HPDE6-E6E7 (cell line): ENCODE measurements around the gene LRRC17.
"Not testable (repeated sequence)": the region's sequence is repeated elsewhere in the genome, so short reads cannot be mapped to it uniquely, and the experiment has no call there.

Experiments
- DNase-seq: peaks from one replicate; pipeline ENCODE4 v3.0.0; 2011; ENCODE audit warnings: missing footprints; ENCODE audit errors: extremely low spot score

LRRC17 gene

DNA sequence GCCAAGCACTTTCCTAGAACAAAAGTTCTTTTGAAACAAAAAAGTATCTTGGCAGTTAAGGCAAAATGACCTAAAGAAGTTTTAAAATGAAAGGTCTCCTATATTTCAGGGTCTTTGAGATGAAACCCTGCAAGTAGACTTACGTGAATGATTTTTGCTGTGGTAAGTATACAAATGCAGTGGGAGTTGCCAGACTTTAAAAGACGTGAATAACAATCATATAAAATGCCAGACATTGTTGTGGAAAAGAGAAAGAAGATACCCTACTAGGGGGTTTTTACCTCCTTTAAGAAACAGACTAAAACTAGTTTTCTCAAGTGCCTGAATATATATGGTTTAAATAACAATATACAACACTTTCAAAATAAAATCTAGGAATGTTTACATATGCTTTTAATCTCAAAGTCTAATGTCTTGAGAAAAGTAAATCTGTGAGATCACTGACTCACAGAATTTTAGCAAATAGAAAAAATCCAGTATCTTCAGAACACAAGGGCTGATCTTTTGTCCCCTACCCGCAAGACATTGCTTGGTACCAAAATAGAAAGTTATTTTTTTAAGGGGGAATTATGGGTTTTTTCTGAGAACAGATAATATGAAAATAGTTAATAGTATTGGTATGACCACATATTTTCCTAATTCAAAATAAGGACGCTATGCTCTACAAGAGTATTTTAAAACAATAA lies 29.5 kb downstream of the LRRC17 start:
- no peak for DNase-seq

DNA sequence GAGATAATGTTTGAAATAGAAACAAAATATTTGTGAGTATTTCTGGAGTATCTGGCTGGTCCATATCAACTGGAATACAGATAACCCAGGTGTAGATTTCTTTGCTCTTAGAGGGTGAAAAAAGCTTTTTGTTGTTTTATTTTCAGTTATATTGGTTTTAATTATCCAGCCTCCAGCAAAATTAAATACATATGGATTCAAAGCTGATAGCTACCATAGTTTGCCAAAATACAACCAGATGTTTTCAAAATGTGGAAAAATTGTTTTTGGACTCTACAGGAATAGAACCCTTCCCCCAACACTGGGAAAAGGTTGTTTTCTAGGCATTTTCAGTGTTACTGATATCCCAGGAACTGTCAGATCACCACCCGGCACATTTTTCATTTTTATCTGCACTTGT lies 30.1 kb downstream of the LRRC17 start:
- DNase-seq: no peak

DNA sequence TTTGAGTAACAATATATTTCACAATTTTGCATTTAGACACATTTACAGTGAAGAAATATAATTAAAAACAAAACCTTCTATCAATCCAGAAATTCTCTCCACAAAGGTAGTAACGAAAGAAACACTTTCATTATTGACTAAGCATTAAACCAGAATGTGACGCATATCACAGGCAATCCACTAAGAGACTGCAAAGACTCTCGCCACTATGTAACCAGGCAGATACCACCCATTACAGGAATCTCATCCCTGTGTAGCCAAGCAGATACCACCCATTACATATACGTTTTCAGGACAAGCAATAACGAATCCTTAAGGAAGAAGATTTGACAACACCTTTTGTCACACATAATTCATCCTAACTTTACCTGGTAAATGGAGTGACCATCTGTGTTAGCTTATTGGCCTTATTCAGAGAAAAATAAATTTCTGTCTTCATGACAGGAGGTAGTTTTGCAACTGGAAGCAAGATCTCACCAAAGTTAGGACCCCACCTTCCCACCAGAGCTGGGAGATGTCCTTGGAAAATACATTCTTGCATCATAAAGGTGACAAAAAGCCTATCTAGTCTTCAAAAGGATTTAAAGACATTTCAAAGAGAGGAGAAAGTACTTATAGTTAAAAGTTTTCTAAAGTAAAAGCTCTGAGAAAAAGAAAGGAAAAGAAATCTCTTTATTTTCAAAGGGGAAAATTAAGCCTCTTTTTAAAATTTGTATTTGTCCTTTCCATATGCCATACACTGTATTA lies 30.8 kb downstream of the LRRC17 start:
- no peak for DNase-seq

DNA sequence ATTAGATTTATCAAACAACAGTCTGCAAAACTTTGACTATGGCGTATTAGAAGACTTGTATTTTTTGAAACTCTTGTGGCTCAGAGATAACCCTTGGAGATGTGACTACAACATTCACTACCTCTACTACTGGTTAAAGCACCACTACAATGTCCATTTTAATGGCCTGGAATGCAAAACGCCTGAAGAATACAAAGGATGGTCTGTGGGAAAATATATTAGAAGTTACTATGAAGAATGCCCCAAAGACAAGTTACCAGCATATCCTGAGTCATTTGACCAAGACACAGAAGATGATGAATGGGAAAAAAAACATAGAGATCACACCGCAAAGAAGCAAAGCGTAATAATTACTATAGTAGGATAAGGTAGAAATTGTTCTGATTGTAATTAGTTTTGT lies 31.4 kb downstream of the LRRC17 start:
- no peak for DNase-seq

DNA sequence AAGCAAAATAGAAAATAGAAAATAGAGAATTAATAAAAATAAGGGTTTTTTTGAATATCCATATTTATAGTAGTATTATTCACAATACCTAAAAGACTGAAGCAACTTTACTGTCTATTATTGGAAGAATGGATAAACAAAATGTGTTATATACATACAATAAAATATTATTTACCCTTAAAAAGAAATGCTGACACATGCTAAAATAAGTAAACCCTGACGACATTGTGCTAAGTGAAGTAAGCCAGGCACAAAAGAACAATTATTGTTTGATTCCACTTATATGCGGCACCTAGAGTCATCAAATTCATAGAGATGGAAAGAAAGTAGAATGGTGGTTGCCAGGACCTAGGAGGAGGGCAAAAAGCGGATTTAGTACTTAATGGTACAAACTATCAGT lies 39.0 kb downstream of the LRRC17 start:
- no peak for DNase-seq

DNA sequence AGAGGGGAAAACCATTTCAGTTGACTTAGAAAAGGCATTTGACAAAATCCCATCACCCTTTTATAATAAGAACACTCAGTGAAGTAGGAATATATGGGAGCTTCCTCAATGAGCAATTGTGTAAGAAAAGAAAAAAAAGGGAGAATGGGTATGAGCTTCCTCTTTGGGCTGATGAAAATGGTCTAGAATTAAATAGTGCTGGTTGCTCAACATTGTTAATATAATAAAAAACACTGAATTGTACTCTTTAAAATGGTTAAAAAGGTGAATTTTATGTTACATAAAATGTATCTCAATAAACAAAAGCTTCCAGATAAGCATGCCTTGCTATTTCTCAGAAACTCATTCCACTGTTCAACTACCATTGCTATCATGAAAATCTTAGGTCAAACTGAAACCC lies 40.6 kb downstream of the LRRC17 start:
- DNase-seq: no peak

DNA sequence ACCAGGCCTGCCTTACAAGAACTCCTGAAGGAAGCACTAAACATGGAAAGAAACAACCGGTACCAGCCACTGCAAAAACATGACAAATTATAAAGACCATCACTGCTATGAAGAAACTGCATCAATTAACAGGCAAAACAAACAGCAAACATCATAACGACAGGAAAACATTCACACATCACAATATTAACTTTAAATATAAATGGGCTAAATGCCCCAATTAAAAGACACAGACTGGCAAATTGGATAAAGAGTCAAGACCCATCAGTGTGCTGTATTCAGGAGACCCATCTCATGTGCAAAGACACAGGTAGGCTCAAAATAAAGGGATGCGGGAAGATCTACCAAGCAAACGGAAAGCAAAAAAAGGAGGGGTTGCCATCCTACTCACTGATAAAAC lies 41.6 kb downstream of the LRRC17 start:
- DNase-seq: not testable (repeated sequence)

DNA sequence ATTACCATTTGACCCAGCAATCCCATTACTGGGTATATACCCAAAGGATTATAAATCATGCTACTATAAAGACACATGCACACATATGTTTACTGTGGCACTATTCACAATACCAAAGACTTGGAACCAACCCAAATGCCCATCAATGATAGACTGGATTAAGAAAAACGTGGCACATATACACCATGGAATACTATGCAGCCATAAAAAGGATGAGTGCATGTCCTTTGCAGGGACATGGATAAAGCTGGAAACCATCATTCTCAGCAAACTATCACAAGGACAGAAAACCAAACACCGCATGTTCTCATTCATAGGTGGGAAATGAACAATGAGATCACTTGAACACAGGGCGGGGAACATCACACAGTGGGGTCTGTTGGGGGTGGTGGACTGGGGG lies 45.2 kb downstream of the LRRC17 start:
- DNase-seq: not testable (repeated sequence)

DNA sequence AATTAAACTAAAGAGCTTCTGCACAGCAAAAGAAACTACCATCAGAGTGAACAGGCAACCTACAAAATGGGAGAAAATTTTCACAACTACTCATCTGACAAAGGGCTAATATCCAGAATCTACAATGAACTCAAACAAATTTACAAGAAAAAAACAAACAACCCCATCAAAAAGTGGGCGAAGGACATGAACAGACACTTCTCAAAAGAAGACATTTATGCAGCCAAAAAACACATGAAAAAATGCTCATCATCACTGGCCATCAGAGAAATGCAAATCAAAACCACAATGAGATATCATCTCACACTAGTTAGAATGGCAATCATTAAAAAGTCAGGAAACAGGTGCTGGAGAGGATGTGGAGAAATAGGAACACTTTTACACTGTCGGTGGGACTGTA lies 49.2 kb downstream of the LRRC17 start:
- not testable (repeated sequence) for DNase-seq

DNA sequence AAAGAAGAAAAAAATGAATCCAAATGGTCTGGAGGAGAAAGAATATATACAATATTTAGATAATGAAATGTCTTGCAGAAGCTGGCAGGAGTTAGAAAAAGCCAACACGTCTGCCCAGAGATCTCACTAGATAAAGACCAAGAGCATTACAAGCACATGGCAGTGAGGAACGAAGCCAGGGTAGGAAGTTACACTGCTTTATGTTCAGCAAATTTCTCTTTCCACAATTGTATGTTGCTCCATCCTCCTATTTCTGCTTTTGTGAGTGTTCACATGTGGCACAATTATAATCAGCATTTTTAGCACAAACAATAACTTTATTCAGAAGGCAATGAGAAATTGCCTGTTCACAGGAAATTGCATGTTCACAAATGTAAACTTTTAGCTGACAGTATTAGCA lies 53.7 kb downstream of the LRRC17 start:
- DNase-seq: no peak

DNA sequence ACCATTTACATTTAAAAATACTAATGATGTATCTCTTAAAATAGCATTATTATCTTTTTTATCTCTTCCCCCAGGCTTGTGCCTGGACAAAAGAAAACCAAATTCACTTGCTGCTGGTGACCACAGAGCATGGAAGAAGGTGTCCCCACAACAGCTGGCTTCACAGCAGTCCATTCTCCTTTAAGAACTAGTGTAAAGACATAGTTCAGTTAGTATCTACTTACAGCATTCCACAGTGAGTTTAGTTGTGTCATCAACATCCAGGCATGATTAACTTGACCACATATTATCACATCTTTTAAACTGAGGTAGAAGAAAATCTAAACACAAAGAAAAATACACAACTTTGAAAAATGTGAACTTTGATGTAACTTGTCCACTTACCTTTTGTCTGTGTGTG lies 55.0 kb downstream of the LRRC17 start:
- DNase-seq: no peak

DNA sequence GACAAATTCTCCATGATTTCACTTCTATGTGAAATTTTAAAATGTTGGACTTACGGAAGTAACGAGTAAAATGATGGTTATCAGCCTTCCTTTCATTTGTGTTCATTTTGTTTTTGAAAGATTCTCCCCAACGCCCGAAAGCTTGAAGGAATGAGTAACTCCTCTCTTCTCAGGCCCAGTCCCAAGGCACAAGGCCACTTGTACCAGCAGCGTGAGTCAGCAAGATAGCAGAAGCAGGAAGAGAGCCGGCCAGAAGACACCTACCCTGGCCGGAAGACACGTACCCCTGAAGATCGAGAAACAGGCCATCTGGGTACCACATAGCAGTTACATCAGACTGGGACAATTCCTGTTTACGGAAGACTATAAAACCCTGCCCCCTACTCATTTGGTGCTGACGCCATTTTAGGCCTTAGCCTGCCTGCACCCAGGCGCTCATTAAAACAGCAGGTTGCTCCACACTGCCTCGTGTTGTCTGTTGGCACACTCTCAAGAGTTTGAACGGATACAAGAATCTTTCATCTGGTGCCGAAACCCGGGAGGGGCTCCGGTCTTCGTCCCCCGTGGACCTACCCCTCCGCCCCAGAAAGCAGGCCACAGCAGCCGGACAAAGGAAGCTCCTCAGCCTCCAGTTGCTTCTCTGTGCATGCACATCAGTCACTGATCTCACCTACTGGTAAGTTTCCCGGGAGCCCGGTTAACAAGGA lies 60.4 kb downstream of the LRRC17 start:
- no peak for DNase-seq

DNA sequence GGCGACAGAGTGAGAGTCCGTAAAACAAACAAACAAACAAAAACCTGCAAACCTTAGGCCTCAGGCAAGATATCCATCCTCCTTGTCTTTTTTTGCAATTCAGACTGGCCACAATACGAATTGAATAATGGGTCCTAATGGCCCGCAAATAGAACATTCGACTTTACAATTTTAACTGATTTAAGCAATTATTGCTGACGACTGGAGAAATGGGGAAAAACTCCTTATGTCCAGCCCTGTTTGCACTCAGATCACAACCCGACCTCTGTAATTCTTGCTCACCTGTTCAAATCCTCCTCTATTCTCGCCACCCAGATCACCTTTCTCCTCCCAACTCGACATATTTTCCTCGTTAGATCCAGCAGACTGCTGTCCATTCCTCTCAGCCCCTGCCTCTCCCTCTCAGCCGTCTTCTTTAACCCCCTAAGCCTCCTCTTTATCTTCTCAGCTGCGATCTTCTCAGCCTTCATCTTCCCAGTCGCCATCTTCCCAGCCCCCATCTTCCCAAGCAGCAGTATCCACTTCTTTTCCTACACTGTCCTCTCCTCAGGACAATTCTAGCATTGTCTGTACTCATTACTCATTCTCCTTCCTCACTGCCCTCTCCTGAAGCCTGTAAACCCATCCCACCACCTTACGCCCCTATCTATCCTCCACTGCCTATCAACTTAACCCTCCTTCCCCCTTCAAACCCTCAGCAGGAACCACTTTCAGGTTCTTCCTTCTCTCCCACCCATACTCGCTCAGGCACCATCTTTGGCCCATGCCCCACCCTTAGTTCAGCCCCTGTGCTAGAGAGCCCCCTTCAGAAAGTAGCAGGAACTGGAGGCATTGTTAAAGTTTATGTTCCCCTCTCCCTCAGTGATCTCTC lies 61.8 kb downstream of the LRRC17 start:
- DNase-seq: no peak

DNA sequence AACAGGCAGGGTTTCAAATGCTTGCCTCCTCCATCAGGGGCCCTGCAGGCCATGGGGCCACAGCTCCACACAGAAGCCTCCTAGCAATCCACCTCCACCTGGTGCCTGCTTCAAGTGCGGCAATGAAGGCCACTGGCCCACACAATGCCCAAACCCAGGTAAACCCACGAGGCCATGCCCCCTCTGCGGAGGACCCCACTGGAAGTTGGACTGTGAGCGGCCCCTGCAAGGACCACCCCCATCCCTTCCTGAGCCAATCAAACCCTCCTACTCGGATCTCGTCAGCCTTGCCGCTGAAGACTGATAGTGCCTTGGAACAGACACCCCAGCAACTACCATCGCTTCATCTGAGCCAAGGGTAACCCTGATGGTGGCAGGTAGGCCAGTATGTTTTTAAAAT lies 63.1 kb downstream of the LRRC17 start:
- DNase-seq: no peak

DNA sequence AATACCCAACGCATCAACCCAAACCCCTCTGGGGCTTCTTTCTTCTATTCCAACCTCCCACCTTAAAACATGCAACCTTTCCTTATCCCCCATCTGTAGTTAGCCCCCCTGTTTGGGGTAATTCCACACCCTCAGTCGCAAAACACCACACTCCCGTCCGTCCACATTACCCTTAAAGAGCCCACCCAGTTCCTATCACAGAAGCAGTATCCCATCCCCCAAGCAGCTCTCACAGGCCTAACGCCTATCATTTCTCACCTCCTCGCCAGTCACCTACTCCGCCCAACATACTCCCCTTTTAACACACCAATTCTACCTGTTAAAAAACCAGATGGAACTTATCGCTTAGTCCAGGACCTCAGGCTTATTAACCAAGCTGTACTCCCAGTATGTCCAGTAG lies 63.7 kb downstream of the LRRC17 start:
- DNase-seq: no peak

DNA sequence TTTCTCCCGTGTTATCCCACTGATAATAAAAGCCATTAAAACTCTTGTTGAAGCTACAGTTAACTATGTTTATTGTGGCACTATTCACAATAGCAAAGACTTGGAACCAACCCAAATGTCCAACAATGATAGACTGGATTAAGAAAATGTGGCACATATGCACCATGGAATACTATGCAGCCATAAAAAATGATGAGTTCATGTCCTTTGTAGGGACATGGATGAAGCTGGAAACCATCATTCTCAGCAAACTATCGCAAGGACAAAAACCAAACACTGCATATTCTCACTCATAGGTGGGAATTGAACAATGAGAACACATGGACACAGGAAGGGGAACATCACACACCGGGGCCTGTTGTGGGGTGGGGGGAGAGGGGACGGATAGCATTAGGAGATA lies 64.8 kb downstream of the LRRC17 start:
- not testable (repeated sequence) for DNase-seq

DNA sequence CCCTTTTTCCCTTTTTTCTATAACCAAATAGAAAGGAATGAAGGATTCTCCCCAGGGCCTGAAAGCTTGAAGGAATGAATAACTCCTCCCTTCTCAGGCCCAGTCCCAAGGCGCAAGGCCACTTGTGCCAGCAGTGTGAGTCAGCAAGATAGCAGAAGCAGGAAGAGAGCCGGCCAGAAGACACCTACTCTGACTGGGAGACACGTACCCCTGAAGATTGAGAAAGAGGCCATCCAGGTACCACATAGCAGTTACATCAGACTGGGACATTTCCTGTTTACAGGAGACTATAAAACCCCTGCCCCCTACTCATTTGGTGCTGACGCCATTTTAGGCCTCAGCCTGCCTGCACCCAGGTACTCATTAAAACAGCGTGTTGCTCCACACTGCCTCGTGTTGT lies 65.5 kb downstream of the LRRC17 start:
- DNase-seq: peak; percentile 21

DNA sequence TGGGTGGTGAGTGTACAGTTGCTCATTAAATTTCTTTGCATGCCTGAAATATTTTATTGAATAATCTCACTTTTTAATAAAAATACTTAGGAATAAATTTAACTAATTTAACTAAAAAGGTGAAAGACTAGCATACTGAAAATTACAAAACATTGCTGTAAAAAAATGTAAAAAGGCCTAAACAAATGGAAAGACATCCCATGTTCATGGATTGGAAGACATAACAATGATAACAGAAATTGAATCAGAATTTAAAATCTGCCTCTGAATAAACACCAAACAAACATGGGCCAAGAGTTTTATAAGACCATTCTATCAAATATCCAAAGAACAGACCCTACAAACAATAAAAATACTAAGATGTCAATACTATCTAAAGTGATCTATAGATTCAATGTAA lies 66.9 kb downstream of the LRRC17 start:
- DNase-seq: no peak

DNA sequence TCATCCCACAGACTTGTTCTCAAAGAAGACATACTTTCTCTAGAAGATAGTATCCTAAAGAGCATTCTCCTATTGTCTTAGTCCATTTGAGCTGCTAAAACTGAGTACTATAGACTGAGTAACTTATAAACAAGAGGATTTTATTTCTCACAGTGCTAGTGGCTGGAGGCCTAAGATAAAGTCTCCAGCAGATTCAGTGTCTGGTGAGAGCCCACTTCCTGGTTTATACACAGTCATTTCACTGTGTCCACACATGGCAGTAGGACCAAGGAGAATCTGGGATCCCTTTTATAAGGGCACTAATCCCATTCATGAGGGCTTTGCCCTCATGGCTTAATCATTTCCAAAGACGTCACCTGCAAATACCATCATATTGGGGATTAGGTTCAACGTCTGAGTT lies 68.7 kb downstream of the LRRC17 start:
- no peak for DNase-seq

DNA sequence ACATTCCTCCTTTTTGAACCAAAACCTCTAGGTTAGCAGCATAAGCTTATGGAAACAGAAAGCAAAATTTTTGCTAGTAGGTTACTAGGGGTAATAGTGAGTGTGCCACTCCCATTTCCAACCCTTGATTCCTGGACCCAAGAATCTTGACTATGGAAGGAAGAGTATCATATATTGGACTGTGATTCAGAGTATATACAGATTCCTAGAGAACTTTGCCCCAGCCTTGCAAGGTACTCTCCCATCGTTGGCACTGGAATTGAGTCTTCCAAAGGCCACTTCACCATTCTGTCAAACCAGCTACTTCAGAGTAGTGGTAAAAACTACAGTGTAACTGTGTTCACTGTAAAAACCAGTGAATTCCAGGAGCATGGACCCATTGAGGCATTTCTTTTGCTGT lies 69.4 kb downstream of the LRRC17 start:
- no peak for DNase-seq

DNA sequence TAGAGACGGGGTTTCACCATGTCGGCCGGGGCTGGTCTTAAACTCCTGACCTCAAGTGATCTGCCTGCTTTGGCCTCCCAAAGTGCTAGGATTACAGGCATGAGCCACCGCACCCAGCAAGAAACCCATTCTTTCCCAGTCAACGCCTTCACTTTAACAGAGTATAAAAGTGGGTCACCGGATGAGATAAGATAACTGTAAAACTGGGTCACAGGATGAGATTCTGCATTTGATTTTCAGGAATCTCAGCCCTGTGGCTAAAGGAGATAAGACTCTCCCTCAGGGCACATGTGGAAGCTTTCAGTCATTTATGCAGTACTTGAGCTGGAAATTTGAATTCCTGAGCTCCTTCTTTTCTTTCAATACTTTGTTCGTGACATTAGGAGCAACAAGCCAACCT lies 70.8 kb downstream of the LRRC17 start:
- DNase-seq: no peak

DNA sequence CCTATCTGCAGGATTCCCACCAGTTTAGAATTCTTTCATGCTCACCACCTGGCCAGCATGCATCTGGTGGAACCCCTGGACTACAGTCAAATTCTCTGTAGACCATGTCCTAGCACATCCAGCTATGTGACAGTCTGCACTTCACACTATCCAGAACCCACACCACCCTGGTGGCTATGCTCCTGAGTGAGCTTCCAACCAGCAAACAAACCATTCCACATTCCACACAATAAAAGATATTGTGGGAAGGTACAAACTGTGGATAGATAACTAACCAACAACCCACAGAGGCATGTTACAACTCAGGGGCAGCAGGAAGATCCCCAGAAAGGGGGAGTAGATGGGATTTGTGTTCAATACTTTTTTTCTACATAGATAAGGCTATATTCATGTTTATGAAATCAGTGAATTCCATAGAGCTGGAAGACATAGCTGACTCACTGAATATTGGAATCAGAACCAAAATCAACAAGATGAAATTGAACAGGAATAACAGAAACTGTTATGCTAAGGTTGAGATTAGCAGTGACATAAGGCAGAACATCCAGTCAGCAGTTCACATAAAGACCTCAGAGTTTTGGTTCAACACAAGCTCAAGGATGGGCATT lies 72.5 kb downstream of the LRRC17 start:
- DNase-seq: no peak
